ENCODE results near the gene SELP.

DNA sequence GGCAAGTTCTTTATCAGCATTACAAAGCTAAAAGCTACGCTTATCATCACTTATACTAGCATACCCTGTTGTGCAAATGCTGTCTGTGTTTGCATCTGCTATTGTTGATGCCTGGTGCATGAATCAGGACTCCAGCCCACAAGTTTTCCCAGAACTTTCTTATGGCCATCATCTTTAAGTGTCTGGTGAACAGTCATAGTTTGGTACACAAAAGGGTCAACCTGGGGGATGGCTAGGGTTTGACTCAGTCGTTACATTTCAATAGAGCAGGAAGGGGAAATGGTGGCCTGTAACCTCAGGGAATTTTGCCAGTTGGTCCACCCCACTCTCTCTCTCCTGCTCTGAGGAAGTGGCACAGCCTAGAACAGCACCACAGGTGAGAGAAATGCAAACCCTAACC lies 46.1 kb upstream of the SELP start:
- TF ChIP-seq, protein P1, sequence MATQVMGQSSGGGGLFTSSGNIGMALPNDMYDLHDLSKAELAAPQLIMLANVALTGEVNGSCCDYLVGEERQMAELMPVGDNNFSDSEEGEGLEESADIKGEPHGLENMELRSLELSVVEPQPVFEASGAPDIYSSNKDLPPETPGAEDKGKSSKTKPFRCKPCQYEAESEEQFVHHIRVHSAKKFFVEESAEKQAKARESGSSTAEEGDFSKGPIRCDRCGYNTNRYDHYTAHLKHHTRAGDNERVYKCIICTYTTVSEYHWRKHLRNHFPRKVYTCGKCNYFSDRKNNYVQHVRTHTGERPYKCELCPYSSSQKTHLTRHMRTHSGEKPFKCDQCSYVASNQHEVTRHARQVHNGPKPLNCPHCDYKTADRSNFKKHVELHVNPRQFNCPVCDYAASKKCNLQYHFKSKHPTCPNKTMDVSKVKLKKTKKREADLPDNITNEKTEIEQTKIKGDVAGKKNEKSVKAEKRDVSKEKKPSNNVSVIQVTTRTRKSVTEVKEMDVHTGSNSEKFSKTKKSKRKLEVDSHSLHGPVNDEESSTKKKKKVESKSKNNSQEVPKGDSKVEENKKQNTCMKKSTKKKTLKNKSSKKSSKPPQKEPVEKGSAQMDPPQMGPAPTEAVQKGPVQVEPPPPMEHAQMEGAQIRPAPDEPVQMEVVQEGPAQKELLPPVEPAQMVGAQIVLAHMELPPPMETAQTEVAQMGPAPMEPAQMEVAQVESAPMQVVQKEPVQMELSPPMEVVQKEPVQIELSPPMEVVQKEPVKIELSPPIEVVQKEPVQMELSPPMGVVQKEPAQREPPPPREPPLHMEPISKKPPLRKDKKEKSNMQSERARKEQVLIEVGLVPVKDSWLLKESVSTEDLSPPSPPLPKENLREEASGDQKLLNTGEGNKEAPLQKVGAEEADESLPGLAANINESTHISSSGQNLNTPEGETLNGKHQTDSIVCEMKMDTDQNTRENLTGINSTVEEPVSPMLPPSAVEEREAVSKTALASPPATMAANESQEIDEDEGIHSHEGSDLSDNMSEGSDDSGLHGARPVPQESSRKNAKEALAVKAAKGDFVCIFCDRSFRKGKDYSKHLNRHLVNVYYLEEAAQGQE (IDR thresholded peaks at IDR 0.05), result no peak
- TF ChIP-seq, protein P2, sequence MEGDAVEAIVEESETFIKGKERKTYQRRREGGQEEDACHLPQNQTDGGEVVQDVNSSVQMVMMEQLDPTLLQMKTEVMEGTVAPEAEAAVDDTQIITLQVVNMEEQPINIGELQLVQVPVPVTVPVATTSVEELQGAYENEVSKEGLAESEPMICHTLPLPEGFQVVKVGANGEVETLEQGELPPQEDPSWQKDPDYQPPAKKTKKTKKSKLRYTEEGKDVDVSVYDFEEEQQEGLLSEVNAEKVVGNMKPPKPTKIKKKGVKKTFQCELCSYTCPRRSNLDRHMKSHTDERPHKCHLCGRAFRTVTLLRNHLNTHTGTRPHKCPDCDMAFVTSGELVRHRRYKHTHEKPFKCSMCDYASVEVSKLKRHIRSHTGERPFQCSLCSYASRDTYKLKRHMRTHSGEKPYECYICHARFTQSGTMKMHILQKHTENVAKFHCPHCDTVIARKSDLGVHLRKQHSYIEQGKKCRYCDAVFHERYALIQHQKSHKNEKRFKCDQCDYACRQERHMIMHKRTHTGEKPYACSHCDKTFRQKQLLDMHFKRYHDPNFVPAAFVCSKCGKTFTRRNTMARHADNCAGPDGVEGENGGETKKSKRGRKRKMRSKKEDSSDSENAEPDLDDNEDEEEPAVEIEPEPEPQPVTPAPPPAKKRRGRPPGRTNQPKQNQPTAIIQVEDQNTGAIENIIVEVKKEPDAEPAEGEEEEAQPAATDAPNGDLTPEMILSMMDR (IDR thresholded peaks at IDR 0.05; ENCODE audit: low read depth, low read length, missing input control), result no peak
- TF ChIP-seq RAD21 (IDR thresholded peaks at IDR 0.05) (no peak), YY1 (IDR thresholded peaks at IDR 0.05) (no peak)

Data from liver (tissue), 3 donors.